ENCODE data around the gene ASPDH. TPM values are rescaled to one million over a fixed set of nuclear protein-coding genes. Genes with fewer than 3 reads are reported as not detected.

ASPDH gene
- total RNA-seq = not detected in 2 replicates

DNA sequence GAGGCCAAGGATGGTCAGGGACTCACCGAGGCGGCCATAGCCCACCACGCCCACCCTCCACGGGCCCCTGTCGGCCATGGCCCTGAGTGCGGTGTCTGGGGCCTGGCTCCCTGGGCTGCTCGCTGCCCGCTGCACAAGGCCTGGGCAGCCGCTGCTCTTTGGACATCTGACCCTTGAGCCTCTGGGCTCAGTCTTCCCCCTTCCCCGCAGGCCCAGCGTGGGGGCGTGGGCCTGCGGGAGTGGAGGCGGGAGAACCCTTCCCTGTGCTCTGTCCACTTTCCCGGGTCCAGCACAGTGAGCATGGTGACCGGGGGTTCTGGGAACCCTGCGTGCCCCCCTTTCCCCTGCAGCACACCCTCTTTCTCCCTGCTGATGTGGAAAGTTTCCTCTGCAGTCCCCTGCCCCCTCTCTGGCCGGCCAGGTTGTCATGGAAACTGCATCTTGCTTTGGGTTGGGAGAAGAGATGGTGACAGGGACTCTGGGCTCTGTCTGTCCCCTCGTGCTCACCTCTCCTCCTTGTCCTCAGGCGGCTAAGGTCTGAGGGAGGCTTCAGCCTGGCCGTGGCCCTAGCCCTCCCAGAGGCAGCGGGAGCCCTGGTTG lies at the start of gene ASPDH:
ASPDH (minus strand) TSS at position 168 of the 600 bp plus-strand sequence; CDS start at position 78, 90 bp downstream.

GRCh38 chr19:50511069-50511822 lies 2.5 kb downstream of the ASPDH start, which contains the start of gene JOSD2:
TSS of gene JOSD2 (minus strand) at chr19:50511191. CDS start at chr19:50510431, 760 bp downstream.

GRCh38 chr19:50476224-50476906 lies 37.3 kb downstream of the ASPDH start, which contains the start of the genes EMC10 and GARIN5A:
TSS of gene EMC10 (plus strand) at chr19:50476507. CDS start at chr19:50476545, 38 bp downstream.
TSS of gene GARIN5A (minus strand) at chr19:50476848. CDS start at chr19:50476388, 460 bp downstream.

Other genes starting within 250 kb of the ASPDH start
- gene KCNC3, start 184.5 kb downstream of the ASPDH start, total RNA-seq = 2.4 and 3.9 TPM in 2 replicates
- gene NAPSA, start 148.3 kb downstream of the ASPDH start, total RNA-seq = under 0.01 and 0.39 TPM in 2 replicates
- 63.3 and 65.6 TPM in 2 replicates for gene NR1H2, start 137.5 kb downstream of the ASPDH start, total RNA-seq
- 37.8 and 45.5 TPM in 2 replicates for gene POLD1, start 129.6 kb downstream of the ASPDH start, total RNA-seq
- gene SPIB, start 95.0 kb downstream of the ASPDH start, total RNA-seq = 0.11 TPM in 1 of 2 replicates, not detected in the other
- under 0.01 TPM in 1 of 2 replicates, not detected in the other for gene MYBPC2, start 81.0 kb downstream of the ASPDH start, total RNA-seq
- 45.1 and 103 TPM in 2 replicates for gene EMC10, start 37.4 kb downstream of the ASPDH start, total RNA-seq
- gene GARIN5A, start 37.1 kb downstream of the ASPDH start, total RNA-seq = 1.2 and 1.6 TPM in 2 replicates
- 37.5 and 53.0 TPM in 2 replicates for gene JOSD2, start 2.7 kb downstream of the ASPDH start, total RNA-seq
- gene LRRC4B, start 54.5 kb upstream of the ASPDH start, total RNA-seq = not detected in 2 replicates
- gene SYT3, start 126.0 kb upstream of the ASPDH start, total RNA-seq = not detected in 2 replicates
- not detected in 2 replicates for gene C19orf81, start 135.5 kb upstream of the ASPDH start, total RNA-seq
- gene SHANK1, start 205.9 kb upstream of the ASPDH start, total RNA-seq = not detected in 2 replicates
- gene CLEC11A, start 209.5 kb upstream of the ASPDH start, total RNA-seq = 0.43 and 0.79 TPM in 2 replicates

All from placental epithelial cell (primary cell).